Endothelial cell of umbilical vein (primary cell): ENCODE results near the gene DIPK1C. TPM values are rescaled to one million over a fixed set of nuclear protein-coding genes. Genes with fewer than 3 reads are reported as not detected.

Source experiments
- BruUV-seq: library from RNA; stranded (reverse); fragments of 400-500 nt; replicated peaks from 2 replicates; lab custom pipeline; 2021; lab: Mats Ljungman, UMichigan
- CTCF ChIA-PET: fragments of 300-600, 350-600 bp; sonication (Branson Sonifier 250); formaldehyde crosslinking; loops from one replicate; lab custom pipeline; 2021; ENCODE audit warnings: antibody characterized with exemption, inconsistent platforms; lab: Charles Lee
- POLR2A ChIA-PET: fragments of 300-600, 350-600 bp; sonication (Branson Sonifier 250); formaldehyde crosslinking; loops from one replicate; lab custom pipeline; 2021; ENCODE audit warnings: antibody characterized with exemption, inconsistent platforms; lab: Charles Lee
- DNase-seq: peaks from one replicate; pipeline ENCODE4 v3.0.0-alpha.2; 2011; ENCODE audit warnings: low read depth, low spot score
- FAIRE-seq: peaks from 2 replicates; lab custom pipeline; 2011; peaks lifted over from hg19 to GRCh38; lab: Jason Lieb, UNC
- H2AFZ ChIP-seq: 2 replicates; pipeline ENCODE4 v1.6.0; 2012; ENCODE audit warnings: low read depth, low read length, control low read depth, inconsistent platforms
- H3K27ac ChIP-seq: 2 replicates; pipeline ENCODE4 v1.5.1; 2011; ENCODE audit warnings: low read depth, mild to moderate bottlenecking, control low read depth, low read length, moderate library complexity; ENCODE audit not compliant: insufficient read depth
- H3K27me3 ChIP-seq, 2 experiments: 2 replicates each; pipeline versions ENCODE4 v1.6.0 to v1.6.1; 2011; ENCODE audit warnings: low read length in 2 of 2, mixed read lengths in 1 of 2; ENCODE audit not compliant: control insufficient read depth in 2 of 2, insufficient read depth in 2 of 2
- H3K36me3 ChIP-seq, 2 experiments: 2 replicates in 1 of 2; 3 replicates in 1 of 2; pipeline ENCODE4 v1.5.1; 2011; ENCODE audit warnings: low read length in 2 of 2, mild to moderate bottlenecking in 1 of 2, moderate library complexity in 1 of 2; ENCODE audit not compliant: control insufficient read depth in 2 of 2, insufficient read depth in 2 of 2; ENCODE audit errors: extremely low read depth in 1 of 2
- H3K4me1 ChIP-seq: 3 replicates; pipeline ENCODE4 v1.5.1; 2011; ENCODE audit warnings: mild to moderate bottlenecking, low read length; ENCODE audit not compliant: control insufficient read depth, insufficient read depth; ENCODE audit errors: extremely low read depth
- H3K4me2 ChIP-seq: 2 replicates; pipeline ENCODE4 v1.6.1; 2011; ENCODE audit warnings: low read length, control low read depth, mixed read lengths; ENCODE audit not compliant: insufficient read depth
- H3K4me3 ChIP-seq, 3 experiments: fragments of 200-600 bp in 1 of 3; sonication (generic), shearing (Covaris generic) in 1 of 3; replicated peaks in 1 of 3; 2 replicates each; pipeline ENCODE4 v1.5.1; 2011 to 2016; ENCODE audit warnings: control low read depth in 3 of 3, low read length in 3 of 3, mild to moderate bottlenecking in 2 of 3, inconsistent platforms in 1 of 3, low read depth in 1 of 3, moderate library complexity in 1 of 3; ENCODE audit not compliant: insufficient read depth in 1 of 3
- H3K79me2 ChIP-seq: 2 replicates; pipeline ENCODE4 v1.6.0; 2012; ENCODE audit warnings: low read length, inconsistent platforms; ENCODE audit not compliant: control insufficient read depth, insufficient read depth
- H3K9ac ChIP-seq: replicated peaks from 2 replicates; pipeline ENCODE3; 2011; ENCODE audit warnings: low read length, control low read depth; ENCODE audit not compliant: insufficient read depth; ENCODE audit errors: extremely low read depth
- H3K9me1 ChIP-seq: replicated peaks from 3 replicates; pipeline ENCODE4 v1.6.0; 2011; ENCODE audit warnings: mild to moderate bottlenecking, low read length; ENCODE audit not compliant: control insufficient read depth, insufficient read depth; ENCODE audit errors: extremely low read depth
- H3K9me3 ChIP-seq: replicated peaks from 2 replicates; pipeline ENCODE4 v1.5.1; 2012; ENCODE audit warnings: low read length, inconsistent platforms; ENCODE audit not compliant: control insufficient read depth, insufficient read depth
- H4K20me1 ChIP-seq: replicated peaks from 2 replicates; pipeline ENCODE3; 2011; ENCODE audit warnings: mild to moderate bottlenecking, low read length; ENCODE audit not compliant: control insufficient read depth, insufficient read depth; ENCODE audit errors: extremely low read depth
- EZH2 ChIP-seq: IDR thresholded peaks from 2 replicates; pipeline ENCODE4 v1.6.1; 2012; ENCODE audit warnings: borderline replicate concordance, low read depth, mild to moderate bottlenecking, moderate library complexity, low read length, inconsistent platforms; ENCODE audit not compliant: severe bottlenecking
- FOS ChIP-seq: IDR thresholded peaks from 2 replicates; pipeline ENCODE4 v1.6.1; 2011; ENCODE audit warnings: mild to moderate bottlenecking, low read length, moderate library complexity, borderline replicate concordance; ENCODE audit not compliant: insufficient read depth
- GATA2 ChIP-seq: IDR thresholded peaks from 2 replicates; pipeline ENCODE4 v1.7.0; 2011; ENCODE audit warnings: low read depth, mild to moderate bottlenecking, moderate library complexity, mixed read lengths, low read length; ENCODE audit not compliant: insufficient read length, insufficient read depth
- JUN ChIP-seq: IDR thresholded peaks from 2 replicates; pipeline ENCODE4 v1.6.1; 2011; ENCODE audit warnings: borderline replicate concordance, low read depth; ENCODE audit not compliant: insufficient read length, insufficient read depth
- MAX ChIP-seq: IDR thresholded peaks from 2 replicates; pipeline ENCODE4 v1.6.1; 2011; ENCODE audit not compliant: insufficient read depth, insufficient read length
- MYC ChIP-seq: IDR thresholded peaks from one replicate; pipeline ENCODE4 v1.6.1; 2011; ENCODE audit warnings: mild to moderate bottlenecking, low read depth, low read length
- POLR2A ChIP-seq: IDR thresholded peaks from 2 replicates; pipeline ENCODE4 v1.6.1; 2012; ENCODE audit warnings: low read depth, mild to moderate bottlenecking, control low read depth, low read length
- POLR2AphosphoS5 ChIP-seq: IDR thresholded peaks from 2 replicates; pipeline ENCODE4 v1.6.1; 2012; ENCODE audit warnings: low read depth, mild to moderate bottlenecking, control low read depth, low read length, moderate library complexity; ENCODE audit not compliant: insufficient read depth
- dilution Hi-C: fragments of 300-500 bp; cut with MboI; formaldehyde crosslinking; loops from one replicate; pipeline ENCODE4 v1.15.0; 2019; ENCODE audit warnings: low sequenced_read_pairs; ENCODE audit not compliant: extremely low pct_ligation_motif_present
- intact Hi-C: fragments of 100-400 bp; cut with micrococcal nuclease; formaldehyde crosslinking; loops from one replicate; pipeline ENCODE4 v1.10.0; 2022
- polyA plus RNA-seq, 4 experiments: library from polyadenylated mRNA; depleted of rRNA in 3 of 4; stranded (reverse) in 3 of 4; unstranded in 1 of 4; fragments of >200 nt; gene quantifications; 2 replicates each; pipeline versions ENCODE4 v1.2.1 to v1.2.3, GENCODE V29; 2011 to 2012; ENCODE audit warnings: missing spikeins in 1 of 4
- total RNA-seq: library from RNA; stranded (reverse); gene quantifications from 2 replicates; pipeline ENCODE4 v1.2.3, GENCODE V29; 2021
- TF ChIP-seq, protein P1 (sequence below), 2 donors: IDR thresholded peaks; 1 replicate in 1 of 2; 2 replicates in 1 of 2; pipeline ENCODE4 v1.5.1; 2011; ENCODE audit warnings: low read length in 2 of 2, mild to moderate bottlenecking in 2 of 2, moderate library complexity in 2 of 2, control low read depth in 1 of 2, inconsistent platforms in 1 of 2, low read depth in 1 of 2; ENCODE audit not compliant: insufficient read depth in 1 of 2; ENCODE audit errors: extremely low read depth in 1 of 2

DIPK1C gene
- total and polyA plus RNA-seq, 2 donors (not counting 3 experiments of a cell fraction or from before 2014, with no cell fraction given), result not detected

DNA sequence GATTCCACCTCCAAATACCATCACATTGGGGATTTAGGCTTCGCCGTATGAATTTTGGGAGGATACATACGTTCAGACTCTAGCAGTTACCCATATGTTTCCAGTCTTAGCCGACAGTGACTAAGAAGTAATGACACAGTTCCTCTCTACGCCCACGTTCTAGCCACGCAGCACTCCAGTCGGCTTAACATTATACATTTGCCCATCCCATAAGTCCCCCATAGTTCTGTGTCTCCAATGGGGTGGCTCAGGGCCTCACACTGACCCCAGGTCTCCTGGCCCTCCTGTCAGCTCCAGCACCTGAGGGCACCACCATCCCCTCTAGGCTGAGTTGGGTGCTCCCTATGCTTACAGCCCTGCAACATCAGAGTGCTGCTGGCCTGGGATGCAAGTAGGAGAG, 20.7 kb upstream of the DIPK1C start:
- ChIA-PET CTCF (no interaction called here), POLR2A (no interaction called here)
- no TSS peak for BruUV-seq

More for the DNA sequence above, 20.7 kb upstream of the DIPK1C start:
- H3K4me3 ChIP-seq, result no peak overlapping the region
- H3K27me3 ChIP-seq, result peaks cover 0 to 3% of the 10 kb centered on the region in 2 experiments
- no peaks in the 10 kb centered on the region for H3K36me3 ChIP-seq
- DNase-seq (no peak), FAIRE-seq (no peak)
- H3K27ac ChIP-seq, result no peak overlapping the region
- TF ChIP-seq POLR2AphosphoS5, result no peak
- no peak for TF ChIP-seq EZH2
- no peak for TF ChIP-seq FOS
- no peak for TF ChIP-seq GATA2
- TF ChIP-seq, protein P1, sequence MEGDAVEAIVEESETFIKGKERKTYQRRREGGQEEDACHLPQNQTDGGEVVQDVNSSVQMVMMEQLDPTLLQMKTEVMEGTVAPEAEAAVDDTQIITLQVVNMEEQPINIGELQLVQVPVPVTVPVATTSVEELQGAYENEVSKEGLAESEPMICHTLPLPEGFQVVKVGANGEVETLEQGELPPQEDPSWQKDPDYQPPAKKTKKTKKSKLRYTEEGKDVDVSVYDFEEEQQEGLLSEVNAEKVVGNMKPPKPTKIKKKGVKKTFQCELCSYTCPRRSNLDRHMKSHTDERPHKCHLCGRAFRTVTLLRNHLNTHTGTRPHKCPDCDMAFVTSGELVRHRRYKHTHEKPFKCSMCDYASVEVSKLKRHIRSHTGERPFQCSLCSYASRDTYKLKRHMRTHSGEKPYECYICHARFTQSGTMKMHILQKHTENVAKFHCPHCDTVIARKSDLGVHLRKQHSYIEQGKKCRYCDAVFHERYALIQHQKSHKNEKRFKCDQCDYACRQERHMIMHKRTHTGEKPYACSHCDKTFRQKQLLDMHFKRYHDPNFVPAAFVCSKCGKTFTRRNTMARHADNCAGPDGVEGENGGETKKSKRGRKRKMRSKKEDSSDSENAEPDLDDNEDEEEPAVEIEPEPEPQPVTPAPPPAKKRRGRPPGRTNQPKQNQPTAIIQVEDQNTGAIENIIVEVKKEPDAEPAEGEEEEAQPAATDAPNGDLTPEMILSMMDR (IDR thresholded peaks at IDR 0.05; ENCODE audit: extremely low read depth in 1 of 2, insufficient read depth in 1 of 2, low read depth in 1 of 2, low read length in 2 of 2), result no peak
- TF ChIP-seq POLR2A, result no peak
- TF ChIP-seq JUN, result no peak
- no peak for TF ChIP-seq MYC
- no peak for TF ChIP-seq MAX
- no peaks in the 10 kb centered on the region for H3K9me3 ChIP-seq
- H2AFZ ChIP-seq, result no peak overlapping the region
- H4K20me1 ChIP-seq, result no peaks in the 10 kb centered on the region
- no peaks in the 10 kb centered on the region for H3K79me2 ChIP-seq
- H3K9me1 ChIP-seq, result no peaks in the 10 kb centered on the region
- H3K4me1 ChIP-seq, result no peaks in the 10 kb centered on the region
- dilution Hi-C loops, result no loop called here
- intact Hi-C loops, result loop anchor here (5.0 kb wide), 1 partner anchor 280 kb away; no protein-coding TSS in a partner anchor
- no peak overlapping the region for H3K9ac ChIP-seq
- no peak overlapping the region for H3K4me2 ChIP-seq
